Ovary (tissue), 9 donors: ENCODE results near the gene RARRES2. TPM values are rescaled to one million over a fixed set of nuclear protein-coding genes. Genes with fewer than 3 reads are reported as not detected.

Experiments
- DNase-seq, 5 donors: peaks; one replicate each; pipeline ENCODE4 v3.0.0-alpha.2; 2019 to 2020
- H3K27ac ChIP-seq, 2 donors: fragments of 200-600 bp; one replicate each; pipeline versions ENCODE4 v1.5.1 to v1.8.0; 2019 to 2022
- H3K27me3 ChIP-seq: fragments of 200-600 bp; one replicate; pipeline ENCODE4 v1.8.0; 2022
- H3K36me3 ChIP-seq: fragments of 200-600 bp; sonication (generic); one replicate; pipeline ENCODE4 v1.5.1; 2019
- H3K4me1 ChIP-seq: one replicate; pipeline ENCODE4 v1.8.1; 2013; ENCODE audit warnings: mild to moderate bottlenecking, moderate library complexity; ENCODE audit not compliant: insufficient read depth
- H3K4me3 ChIP-seq: fragments of 200-600 bp; sonication (generic); one replicate; pipeline ENCODE4 v1.5.1; 2017
- H3K9me3 ChIP-seq, 2 donors: fragments of 200-600 bp in 1 of 2; sonication (generic) in 1 of 2; one replicate each; pipeline versions ENCODE4 v1.5.1 to v1.8.1; 2013 to 2019; ENCODE audit warnings: mild to moderate bottlenecking in 1 of 2, moderate library complexity in 1 of 2
- EP300 ChIP-seq: sonication (generic); formaldehyde crosslinking; IDR thresholded peaks from one replicate; pipeline ENCODE4 v1.6.1; 2017; ENCODE audit warnings: antibody characterized with exemption
- POLR2A ChIP-seq: fragments of 450-650 bp; IDR thresholded peaks from one replicate; pipeline ENCODE4 v1.6.1; 2017; ENCODE audit warnings: antibody characterized with exemption, mild to moderate bottlenecking, moderate library complexity
- WGBS, 3 donors: extraction: QIAGEN DNeasy Blood & Tissue Kit in 1 of 3; methylation state at CpG; one replicate each; pipeline versions ENCODE4 v1.1.5 to v1.1.7; 2013 to 2017; 5-methylcytosine and 5-hydroxymethylcytosine counted together
- intact Hi-C, 4 donors: fragments of 100-400 bp; cut with DNase I; formaldehyde crosslinking; loops; one replicate each; pipeline versions ENCODE4 v1.11.0 to v1.15.1; 2022 to 2023
- polyA plus RNA-seq, 2 donors: library from polyadenylated mRNA; stranded (reverse); fragments of 200-250 nt in 1 of 2; fragments of 350-450 nt in 1 of 2; fragmentation: Illumina TruSeq in 1 of 2; extraction: RNeasy Lipid Tissue Mini Kit (QIAGEN cat#74804) in 1 of 2; gene quantifications; one replicate each; pipeline ENCODE4 v1.2.3, GENCODE V29; 2013 to 2014
- total RNA-seq, 7 donors: library from RNA; depleted of rRNA in 2 of 7; stranded (reverse); fragments of >200 nt in 2 of 7; fragmentation: NEBNext Ultra II Directional in 3 of 7; extraction: Animal tissue kit (Norgen Biotek cat#: 25700) in 3 of 7; gene quantifications; one replicate each; pipeline versions ENCODE4 v1.1.0 to v1.2.4, GENCODE V29; 2016 to 2023
- TF ChIP-seq, protein P1 (sequence below), 3 donors: fragments of 450-650 bp in 2 of 3; fragments of 200-600 bp in 1 of 3; IDR thresholded peaks; one replicate each; pipeline versions ENCODE4 v1.5.1 to v1.8.0; 2016 to 2022; ENCODE audit warnings: antibody characterized with exemption in 3 of 3, mild to moderate bottlenecking in 1 of 3
- donor health status: DM: no; HTN: no; CAD: no; lungs with moderate emphysema.
- donor health status: DM: no; HTN: no; CAD: no.
- donor health status: Bipolar disorder and iron deficiency.
- donor health status: DM: yes; HTN: yes; CAD: no.
- donor health status: DM: no; HTN: no; CAD: no.
- donor health status: DM: yes; HTN: yes; CAD: no.

RARRES2 gene
- total and polyA plus RNA-seq, 9 donors, result 92.5 to 761 (median 518) TPM

DNA sequence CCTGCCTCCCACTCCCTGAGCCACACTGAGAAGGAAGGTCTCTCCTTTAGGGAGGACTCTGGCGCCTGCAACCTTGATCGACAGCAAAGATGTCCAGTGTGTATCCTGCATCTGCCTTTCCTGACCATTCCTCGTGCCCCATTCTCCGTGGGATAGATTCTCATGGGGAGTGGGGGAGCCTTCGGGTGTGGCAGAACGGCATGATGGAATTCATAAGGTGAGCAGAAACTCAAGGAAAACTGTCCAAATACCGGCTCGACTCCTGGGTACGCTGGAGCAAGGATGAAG, 636 bp upstream of the RARRES2 start:
- DNase-seq, result no peak
- Histone ChIP-seq H3K27ac (peak overlapping the region in 1 of 2 donors; percentile 80), H3K4me3 (peak overlapping the region; percentile 84), H3K36me3 (no peaks in the 10 kb centered on the region), H3K9me3 (no peaks in the 10 kb centered on the region), H3K4me1 (peaks cover 13% of the 10 kb centered on the region), H3K27me3 (no peaks in the 10 kb centered on the region)
- TF ChIP-seq POLR2A (no peak), EP300 (no peak)
- TF ChIP-seq, protein P1, sequence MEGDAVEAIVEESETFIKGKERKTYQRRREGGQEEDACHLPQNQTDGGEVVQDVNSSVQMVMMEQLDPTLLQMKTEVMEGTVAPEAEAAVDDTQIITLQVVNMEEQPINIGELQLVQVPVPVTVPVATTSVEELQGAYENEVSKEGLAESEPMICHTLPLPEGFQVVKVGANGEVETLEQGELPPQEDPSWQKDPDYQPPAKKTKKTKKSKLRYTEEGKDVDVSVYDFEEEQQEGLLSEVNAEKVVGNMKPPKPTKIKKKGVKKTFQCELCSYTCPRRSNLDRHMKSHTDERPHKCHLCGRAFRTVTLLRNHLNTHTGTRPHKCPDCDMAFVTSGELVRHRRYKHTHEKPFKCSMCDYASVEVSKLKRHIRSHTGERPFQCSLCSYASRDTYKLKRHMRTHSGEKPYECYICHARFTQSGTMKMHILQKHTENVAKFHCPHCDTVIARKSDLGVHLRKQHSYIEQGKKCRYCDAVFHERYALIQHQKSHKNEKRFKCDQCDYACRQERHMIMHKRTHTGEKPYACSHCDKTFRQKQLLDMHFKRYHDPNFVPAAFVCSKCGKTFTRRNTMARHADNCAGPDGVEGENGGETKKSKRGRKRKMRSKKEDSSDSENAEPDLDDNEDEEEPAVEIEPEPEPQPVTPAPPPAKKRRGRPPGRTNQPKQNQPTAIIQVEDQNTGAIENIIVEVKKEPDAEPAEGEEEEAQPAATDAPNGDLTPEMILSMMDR (IDR thresholded peaks at IDR 0.05), result no peak
- intact Hi-C loops, result loop anchor here in 1 of 4 donors (5.0 kb wide), 1 partner anchor 40 kb away; no protein-coding TSS in a partner anchor
- 62 to 68% (median 63%) methylated on average over 9 of the region's 9 CpGs for WGBS, 3 donors

DNA sequence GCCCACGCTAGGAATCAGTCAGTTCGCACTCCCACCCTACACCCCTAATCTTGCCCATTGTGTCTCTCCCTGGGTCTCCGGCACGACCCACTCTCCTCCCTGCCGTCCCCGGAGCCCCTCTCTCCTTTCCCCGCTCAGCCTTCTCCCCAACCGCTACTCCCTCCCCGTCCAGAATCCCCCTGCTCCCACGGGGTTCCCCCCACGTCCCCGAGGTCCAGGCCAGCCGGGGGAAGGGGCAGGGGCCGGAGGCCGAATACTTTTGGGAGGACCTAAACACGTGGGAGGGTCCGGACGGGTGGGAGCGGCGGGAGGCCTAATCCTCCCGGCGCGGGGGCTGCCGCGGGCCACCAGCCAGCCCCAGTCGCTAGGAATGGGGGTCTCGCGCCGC, 560 bp downstream of the RARRES2 start:
- Histone ChIP-seq H3K27me3 (no peaks in the 10 kb centered on the region), H3K27ac (peak overlapping the region; percentile 95), H3K4me3 (peak overlapping the region; percentile 84), H3K36me3 (no peaks in the 10 kb centered on the region), H3K4me1 (peaks cover 19% of the 10 kb centered on the region), H3K9me3 (no peaks in the 10 kb centered on the region)
- peak in 4 of 5 donors; percentile 35 to 68 (median 66) for DNase-seq
- WGBS, 3 donors, result 0 to 2% (median 1%) methylated on average over 29 of the region's 29 CpGs
- TF ChIP-seq EP300, result no peak
- TF ChIP-seq POLR2A, result no peak
- TF ChIP-seq, protein P1 (IDR thresholded peaks at IDR 0.05), result no peak
- intact Hi-C loops, result loop anchor here in 1 of 4 donors (5.0 kb wide), 1 partner anchor 41 kb away; no protein-coding TSS in a partner anchor

DNA sequence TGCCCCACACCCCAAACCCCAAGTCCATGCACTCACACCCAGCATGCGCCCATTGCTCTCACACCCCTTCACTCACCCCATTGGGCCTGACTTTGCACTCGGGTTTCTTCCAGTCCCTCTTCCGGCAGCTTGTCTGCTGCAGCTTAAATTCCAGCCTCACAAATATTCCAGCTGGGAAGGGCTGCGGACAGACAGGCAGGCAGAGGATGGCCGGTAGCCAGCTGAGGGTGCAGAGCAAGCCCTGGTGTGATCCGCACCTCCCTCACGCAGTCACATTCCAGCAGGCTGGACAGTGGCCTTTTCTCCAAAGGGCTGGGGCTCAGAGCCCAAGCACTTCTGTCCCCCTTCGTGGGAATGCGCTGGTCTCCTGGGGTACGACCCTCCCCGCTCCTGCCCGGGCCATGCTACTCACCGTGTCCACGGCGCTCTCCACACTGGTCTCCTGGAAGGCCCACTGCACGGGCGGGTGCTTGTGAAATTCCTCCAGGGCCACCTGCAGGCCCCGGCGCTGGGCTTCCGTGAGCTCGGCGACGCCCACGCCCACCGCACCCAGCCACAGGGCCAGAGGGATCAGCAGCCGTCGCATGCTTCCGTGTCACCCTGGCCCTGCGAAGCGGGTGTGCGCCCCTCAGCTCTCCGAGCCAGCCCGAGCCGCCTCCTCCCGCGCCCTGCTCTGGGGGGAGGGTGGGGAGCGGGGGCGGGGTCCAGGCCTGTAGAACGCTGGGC, 1.2 kb downstream of the RARRES2 start:
- H3K9me3 ChIP-seq, result no peaks in the 10 kb centered on the region
- WGBS, 3 donors, result 3 to 24% (median 4%) methylated on average over 27 to 39 of the region's 39 CpGs
- H3K27ac ChIP-seq, result peak overlapping the region; percentile 95
- TF ChIP-seq POLR2A (no peak), EP300 (no peak)
- TF ChIP-seq, protein P1 (IDR thresholded peaks at IDR 0.05), result no peak
- no peaks in the 10 kb centered on the region for H3K36me3 ChIP-seq
- peak; percentile 56 to 75 (median 67) for DNase-seq
- H3K27me3 ChIP-seq, result no peaks in the 10 kb centered on the region
- H3K4me1 ChIP-seq, result peaks cover 24% of the 10 kb centered on the region
- peak overlapping the region; percentile 84 for H3K4me3 ChIP-seq
- intact Hi-C loops, result loop anchor here in 1 of 4 donors (5.0 kb wide), 1 partner anchor 42 kb away; no protein-coding TSS in a partner anchor

DNA sequence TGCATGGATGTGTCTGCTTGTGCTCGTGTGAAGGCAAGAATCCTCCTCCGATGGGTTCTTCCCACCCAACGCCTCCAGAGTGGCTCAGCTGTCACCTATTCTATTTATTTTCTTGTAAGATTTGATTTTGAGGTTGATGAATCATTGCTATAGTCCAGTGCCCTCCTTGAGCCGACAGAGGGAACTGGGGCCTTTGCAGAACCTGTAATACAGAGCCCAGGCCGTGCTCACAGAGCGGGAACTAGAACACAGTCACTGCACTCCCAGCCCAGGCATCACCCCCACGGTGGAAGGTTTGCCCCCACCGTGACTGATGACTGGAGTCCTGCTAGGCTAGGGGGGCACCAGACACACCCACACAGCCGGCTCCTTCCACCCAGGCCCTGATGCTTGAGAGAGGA, 2.0 kb downstream of the RARRES2 start:
- TF ChIP-seq EP300 (no peak), POLR2A (no peak)
- TF ChIP-seq, protein P1 (IDR thresholded peaks at IDR 0.05), result no peak
- Histone ChIP-seq H3K4me1 (peaks cover 25% of the 10 kb centered on the region), H3K9me3 (no peaks in the 10 kb centered on the region), H3K27me3 (no peaks in the 10 kb centered on the region), H3K27ac (no peak overlapping the region), H3K4me3 (peak overlapping the region; percentile 84), H3K36me3 (no peaks in the 10 kb centered on the region)
- peak in 1 of 5 donors; percentile 19 for DNase-seq
- WGBS, 3 donors, result 37 to 46% (median 44%) methylated on average over 8 to 9 of the region's 9 CpGs
- intact Hi-C loops, result no loop called here
